A673 (cell line): Measurements from ENCODE around the gene CTIF. TPM values are rescaled to one million over a fixed set of nuclear protein-coding genes. Genes with fewer than 3 reads are reported as not detected.

Experiments
- BruUV-seq: library from RNA; stranded (reverse); fragments of 400-500 nt; replicated peaks from 2 replicates; lab custom pipeline; 2021; lab: Mats Ljungman, UMichigan
- CTCF ChIA-PET: fragments of 300-600 bp; sonication (Branson Sonifier 250); formaldehyde crosslinking; loops from one replicate; lab custom pipeline; 2022; ENCODE audit warnings: antibody characterized with exemption; lab: Charles Lee
- POLR2A ChIA-PET: fragments of 300-600 bp; sonication (Branson Sonifier 250); formaldehyde crosslinking; loops from one replicate; lab custom pipeline; 2022; ENCODE audit warnings: antibody characterized with exemption; ENCODE audit not compliant: low non-redundant PET; lab: Charles Lee
- DNase-seq: peaks from one replicate; pipeline ENCODE4 v3.0.0-alpha.2; 2015; ENCODE audit warnings: low spot score
- H3K27ac ChIP-seq: fragments of 200-600 bp; sonication (generic); 2 replicates; pipeline ENCODE4 v1.5.1; 2016; ENCODE audit warnings: mixed run types, low read depth, mild to moderate bottlenecking, mixed read lengths, antibody characterized with exemption, low read length; ENCODE audit not compliant: poor library complexity, severe bottlenecking
- H3K27me3 ChIP-seq: fragments of 200-600 bp; sonication (generic); replicated peaks from 2 replicates; pipeline ENCODE4 v1.6.1; 2017; ENCODE audit warnings: mixed run types, low read depth, mild to moderate bottlenecking, mixed read lengths, antibody characterized with exemption, low read length; ENCODE audit not compliant: insufficient read depth, poor library complexity
- H3K36me3 ChIP-seq: fragments of 200-600 bp; sonication (generic); 2 replicates; pipeline ENCODE4 v1.6.1; 2016; ENCODE audit warnings: mixed run types, mild to moderate bottlenecking, mixed read lengths, antibody characterized with exemption, low read length; ENCODE audit not compliant: insufficient read depth, poor library complexity, severe bottlenecking
- H3K4me1 ChIP-seq: fragments of 200-600 bp; sonication (generic); 2 replicates; pipeline ENCODE4 v1.6.1; 2017; ENCODE audit warnings: mixed run types, mild to moderate bottlenecking, mixed read lengths, antibody characterized with exemption, low read length; ENCODE audit not compliant: insufficient read depth, poor library complexity, severe bottlenecking
- H3K4me3 ChIP-seq: fragments of 200-600 bp; sonication (generic); 2 replicates; pipeline ENCODE4 v1.5.1; 2016; ENCODE audit warnings: low read depth, mixed run types, mild to moderate bottlenecking, mixed read lengths, low read length; ENCODE audit not compliant: poor library complexity, severe bottlenecking
- H3K9me3 ChIP-seq: fragments of 200-600 bp; sonication (generic); 2 replicates; pipeline ENCODE4 v1.6.1; 2016; ENCODE audit warnings: mixed run types, low read depth, mild to moderate bottlenecking, mixed read lengths, antibody characterized with exemption, low read length; ENCODE audit not compliant: poor library complexity, severe bottlenecking
- EZH2 ChIP-seq: fragments of 200-600 bp; sonication (generic); IDR thresholded peaks from 2 replicates; pipeline ENCODE4 v1.6.1; 2017; ENCODE audit warnings: borderline replicate concordance, low read depth, mild to moderate bottlenecking, mixed read lengths, antibody characterized with exemption, low read length; ENCODE audit not compliant: poor library complexity, severe bottlenecking
- intact Hi-C: fragments of 100-400 bp; cut with micrococcal nuclease; formaldehyde crosslinking; loops from one replicate; pipeline ENCODE4 v1.10.0; 2022; ENCODE audit not compliant: unreplicated experiment
- total RNA-seq: library from RNA; stranded (reverse); gene quantifications from 2 replicates; pipeline ENCODE4 v1.2.3, GENCODE V29; 2021
- TF ChIP-seq, protein P1 (sequence below): fragments of 300-800, 200-600 bp; sonication (generic); conservative IDR thresholded peaks from 2 replicates; pipeline ENCODE4 v1.5.1; 2017; ENCODE audit warnings: low read depth, mild to moderate bottlenecking, antibody characterized with exemption, low read length, moderate library complexity, mixed read lengths

The CTIF gene
- total RNA-seq, 1 experiment from 2014 or later, result 23.5 TPM

DNA sequence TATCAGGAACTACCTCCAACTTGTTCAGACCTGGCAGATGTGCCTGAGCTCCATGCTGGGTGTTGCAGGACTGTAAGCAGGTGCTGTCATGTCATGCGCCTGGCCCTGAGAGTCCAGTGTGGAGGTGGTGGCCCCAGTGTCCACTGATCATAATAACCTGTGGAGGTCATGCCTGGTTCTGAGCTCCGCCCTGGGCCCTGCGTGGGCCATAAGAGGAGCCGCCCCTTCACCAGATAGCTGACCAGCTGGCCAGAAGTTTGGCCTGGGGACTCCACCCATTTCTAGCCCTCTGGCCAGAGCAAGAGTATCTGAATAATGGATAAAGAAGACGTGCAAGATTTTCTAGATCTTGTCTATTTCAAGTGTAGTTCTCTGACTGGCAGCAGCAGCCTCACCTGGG, 72.4 kb downstream of the CTIF start:
- DNase-seq, result no peak
- no peaks in the 10 kb centered on the region for H3K4me1 ChIP-seq
- BruUV-seq, result no TSS peak
- intact Hi-C loops, result no loop called here
- ChIA-PET CTCF (no interaction called here), POLR2A (no interaction called here)
- no peaks in the 10 kb centered on the region for H3K36me3 ChIP-seq
- H3K9me3 ChIP-seq, result no peaks in the 10 kb centered on the region
- TF ChIP-seq, protein P1, sequence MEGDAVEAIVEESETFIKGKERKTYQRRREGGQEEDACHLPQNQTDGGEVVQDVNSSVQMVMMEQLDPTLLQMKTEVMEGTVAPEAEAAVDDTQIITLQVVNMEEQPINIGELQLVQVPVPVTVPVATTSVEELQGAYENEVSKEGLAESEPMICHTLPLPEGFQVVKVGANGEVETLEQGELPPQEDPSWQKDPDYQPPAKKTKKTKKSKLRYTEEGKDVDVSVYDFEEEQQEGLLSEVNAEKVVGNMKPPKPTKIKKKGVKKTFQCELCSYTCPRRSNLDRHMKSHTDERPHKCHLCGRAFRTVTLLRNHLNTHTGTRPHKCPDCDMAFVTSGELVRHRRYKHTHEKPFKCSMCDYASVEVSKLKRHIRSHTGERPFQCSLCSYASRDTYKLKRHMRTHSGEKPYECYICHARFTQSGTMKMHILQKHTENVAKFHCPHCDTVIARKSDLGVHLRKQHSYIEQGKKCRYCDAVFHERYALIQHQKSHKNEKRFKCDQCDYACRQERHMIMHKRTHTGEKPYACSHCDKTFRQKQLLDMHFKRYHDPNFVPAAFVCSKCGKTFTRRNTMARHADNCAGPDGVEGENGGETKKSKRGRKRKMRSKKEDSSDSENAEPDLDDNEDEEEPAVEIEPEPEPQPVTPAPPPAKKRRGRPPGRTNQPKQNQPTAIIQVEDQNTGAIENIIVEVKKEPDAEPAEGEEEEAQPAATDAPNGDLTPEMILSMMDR, result no peak
- TF ChIP-seq EZH2, result no peak
- no peaks in the 10 kb centered on the region for H3K27me3 ChIP-seq
- no peak overlapping the region for H3K4me3 ChIP-seq
- H3K27ac ChIP-seq, result no peak overlapping the region

DNA sequence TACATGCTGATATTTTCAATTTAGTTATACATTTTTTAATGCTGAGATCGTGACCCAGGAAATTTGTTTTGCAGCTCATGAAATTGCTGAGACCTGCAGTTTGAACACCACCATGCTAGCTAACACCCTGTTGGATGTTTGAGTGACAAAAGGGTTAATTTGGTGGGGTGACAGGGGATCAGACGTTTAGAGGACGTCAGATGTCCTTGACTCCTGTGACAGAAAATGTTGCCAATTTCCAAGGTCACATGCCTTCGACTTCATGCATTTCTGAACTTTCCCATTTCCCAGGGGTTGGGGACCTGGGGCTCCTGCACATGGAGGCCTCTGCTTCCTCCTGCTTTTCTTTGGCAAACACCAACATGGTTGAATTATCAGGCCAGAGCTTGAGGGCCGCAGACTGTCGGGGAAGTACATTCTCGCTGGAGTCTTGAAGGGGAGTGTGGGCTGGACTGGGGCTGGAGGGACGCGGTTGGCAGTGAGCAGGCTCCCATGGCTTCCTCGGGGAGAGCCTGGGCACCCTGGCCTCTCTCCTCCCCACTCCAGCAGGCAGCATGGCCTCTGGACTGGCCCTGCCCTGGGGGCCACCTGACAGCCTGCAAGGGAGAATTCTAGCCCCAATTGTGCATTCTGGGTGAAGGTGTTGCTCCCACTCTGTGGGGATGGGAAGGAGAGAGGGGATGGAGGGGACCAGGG, 73.1 kb downstream of the CTIF start:
- DNase-seq, result no peak
- Histone ChIP-seq H3K4me3 (no peak overlapping the region), H3K27me3 (no peaks in the 10 kb centered on the region), H3K9me3 (no peaks in the 10 kb centered on the region), H3K27ac (no peak overlapping the region), H3K36me3 (no peaks in the 10 kb centered on the region), H3K4me1 (no peaks in the 10 kb centered on the region)
- CTCF ChIA-PET, result no interaction called here
- no peak for TF ChIP-seq EZH2
- TF ChIP-seq, protein P1, result no peak
- POLR2A ChIA-PET, result no interaction called here
- intact Hi-C loops, result no loop called here
- no TSS peak for BruUV-seq

DNA sequence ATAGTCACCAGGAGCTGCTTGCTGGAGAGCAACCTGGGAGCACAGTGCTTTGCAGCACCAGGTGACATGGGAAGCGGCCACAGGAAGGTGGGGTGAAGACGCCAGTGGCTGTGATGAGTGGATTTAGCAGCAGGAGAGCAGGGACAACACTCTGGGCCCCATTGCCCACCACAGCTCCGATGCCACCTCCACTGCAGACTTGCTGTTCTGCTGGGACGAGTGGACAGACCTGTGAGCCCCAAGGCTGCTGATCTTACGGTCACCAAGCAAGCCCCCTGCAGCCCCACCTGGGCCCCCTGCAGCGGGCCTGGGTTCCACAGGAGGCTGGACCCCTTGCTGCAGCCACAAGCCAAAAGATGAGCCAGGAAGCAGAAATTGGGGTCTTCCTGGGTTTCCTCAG, 73.7 kb downstream of the CTIF start:
- H3K27me3 ChIP-seq, result no peaks in the 10 kb centered on the region
- intact Hi-C loops, result no loop called here
- H3K9me3 ChIP-seq, result no peaks in the 10 kb centered on the region
- POLR2A ChIA-PET, result no interaction called here
- no TSS peak for BruUV-seq
- CTCF ChIA-PET, result no interaction called here
- no peaks in the 10 kb centered on the region for H3K4me1 ChIP-seq
- no peak for DNase-seq
- no peak overlapping the region for H3K27ac ChIP-seq
- TF ChIP-seq, protein P1, result no peak
- TF ChIP-seq EZH2, result no peak
- no peak overlapping the region for H3K4me3 ChIP-seq
- no peaks in the 10 kb centered on the region for H3K36me3 ChIP-seq
